Measurements from ENCODE around the gene TPRG1. TPM values are rescaled to one million over a fixed set of nuclear protein-coding genes. Genes with fewer than 3 reads are reported as not detected.

Gene TPRG1
- total and polyA plus RNA-seq, 2 of the 4 experiments (the other 2 are of a cell fraction) = 0.17 TPM; not detected in 1

GRCh38 chr3:189237526-189237925 is 65.8 kb downstream of the TPRG1 start:
- intact Hi-C loops (cut with micrococcal nuclease) (no loop called here), dilution Hi-C loops (cut with HindIII; ENCODE audit: low sequenced_read_pairs, unreplicated experiment) (no loop called here), in situ Hi-C loops (cut with MboI; ENCODE audit: low sequenced_read_pairs) (loop anchor here (25.0 kb wide), 1 partner anchor 1525 kb away; the partner anchor contains the start of gene RTP2)
- no peak overlapping the region for H2AK9ac ChIP-seq (replicated peaks; ENCODE audit: low read depth, low read length, poor library complexity)
- 64% methylated on average over 3 of the region's 4 CpGs; no CpG with 5 or more reads in 1 of the 2 experiments for WGBS, 2 experiments (ENCODE audit: extremely low coverage in 2 of 2, insufficient read length in 1 of 2)
- no peak for TF ChIP-seq BHLHE40 (IDR thresholded peaks at IDR 0.05; ENCODE audit: low read depth, low read length)
- TF ChIP-seq NFE2L2 (IDR thresholded peaks at IDR 0.05; ENCODE audit: low read depth, low read length) = no peak
- TF ChIP-seq MAZ (IDR thresholded peaks at IDR 0.05; ENCODE audit: borderline replicate concordance, low read depth, low read length) = no peak
- TF ChIP-seq ELK1 (IDR thresholded peaks at IDR 0.05; ENCODE audit: borderline replicate concordance, low read depth, low read length) = no peak
- TF ChIP-seq RFX5 (IDR thresholded peaks at IDR 0.05; ENCODE audit: low read depth, low read length) = no peak
- no peak for TF ChIP-seq RAD21 (IDR thresholded peaks at IDR 0.05; ENCODE audit: low read length)
- no peak for TF ChIP-seq CTCF (conservative IDR thresholded peaks at IDR 0.05; ENCODE audit: low read depth, low read length)
- TF ChIP-seq MXI1 (IDR thresholded peaks at IDR 0.05; ENCODE audit: borderline replicate concordance, low read depth, low read length) = no peak
- no peak for TF ChIP-seq MAFK (IDR thresholded peaks at IDR 0.05; ENCODE audit: low read depth, low read length)
- TF ChIP-seq RCOR1 (IDR thresholded peaks at IDR 0.05; ENCODE audit: insufficient replicate concordance, low read length) = no peak
- no peak for TF ChIP-seq CEBPB (IDR thresholded peaks at IDR 0.05; ENCODE audit: low read depth, low read length)
- TF ChIP-seq USF2 (IDR thresholded peaks at IDR 0.05; ENCODE audit: low read depth, low read length) = no peak
- no peak for TF ChIP-seq POLR2A (IDR thresholded peaks at IDR 0.05; ENCODE audit: low read depth, low read length)
- no peak for TF ChIP-seq SMC3 (IDR thresholded peaks at IDR 0.05; ENCODE audit: low read depth, low read length)
- TF ChIP-seq CHD1 (IDR thresholded peaks at IDR 0.05; ENCODE audit: low read depth, low read length) = no peak
- TF ChIP-seq FOS (IDR thresholded peaks at IDR 0.05; ENCODE audit: low read depth, low read length) = no peak
- no peaks in the 10 kb centered on the region for H4K20me1 ChIP-seq (ENCODE audit: insufficient read depth, low read length)
- ATAC-seq (ENCODE audit: low read depth) = no peak
- H3K4me3 ChIP-seq (ENCODE audit: insufficient read depth, low read depth, low read length) = no peak overlapping the region
- no peak overlapping the region for H2BK5ac ChIP-seq (ENCODE audit: low read depth, low read length, poor library complexity, severe bottlenecking)
- no peak overlapping the region for H3K9ac ChIP-seq (ENCODE audit: low read depth, low read length)
- H3K14ac ChIP-seq (replicated peaks; ENCODE audit: low read depth, low read length) = no peak overlapping the region
- H3K18ac ChIP-seq (ENCODE audit: low read depth, low read length) = no peak overlapping the region
- H3K79me1 ChIP-seq (ENCODE audit: low read depth in 1 of 2, low read length in 2 of 2) = no peaks in the 10 kb centered on the region
- no peak overlapping the region for H2BK20ac ChIP-seq (ENCODE audit: low read depth, low read length)
- no peak overlapping the region for H3K27ac ChIP-seq (ENCODE audit: insufficient read depth, low read length)
- no peak overlapping the region for H3K4ac ChIP-seq (ENCODE audit: low read depth, low read length)
- H2AK5ac ChIP-seq (ENCODE audit: low read depth, low read length) = no peak overlapping the region
- DNase-seq = no peak
- peaks cover 5% of the 10 kb centered on the region; the same call in 1 of the 2 replicates for H3K27me3 ChIP-seq (ENCODE audit: control insufficient read depth, insufficient read depth, low read length)
- no peak overlapping the region for H2BK15ac ChIP-seq (ENCODE audit: low read depth, low read length)
- H3K4me1 ChIP-seq (ENCODE audit: control insufficient read depth, insufficient read depth, low read length) = no peaks in the 10 kb centered on the region
- no peaks in the 10 kb centered on the region for H3K36me3 ChIP-seq (ENCODE audit: control insufficient read depth, insufficient read depth, low read length)
- H2AFZ ChIP-seq (replicated peaks; ENCODE audit: low read length, poor library complexity) = no peak overlapping the region
- H2BK120ac ChIP-seq (ENCODE audit: low read depth, low read length) = no peak overlapping the region
- ChIA-PET CTCF (interaction anchor here (0.5 kb wide), 1 partner anchor 388 kb away, joined by 3 read pairs; no protein-coding TSS in a partner anchor), POLR2A (ENCODE audit: unreplicated experiment) (no interaction called here)
- no peak overlapping the region for H4K8ac ChIP-seq (ENCODE audit: low read depth in 2 of 2, low read length in 2 of 2)
- no peaks in the 10 kb centered on the region for H3K9me3 ChIP-seq (ENCODE audit: control insufficient read depth, insufficient read depth, low read length)
- H3K56ac ChIP-seq (ENCODE audit: extremely low read depth, insufficient read depth, low read length) = no peak overlapping the region
- no TSS peak for BruUV-seq (replicated peaks)
- no peak overlapping the region for H4K5ac ChIP-seq (ENCODE audit: low read depth, low read length)
- H3K9me1 ChIP-seq (ENCODE audit: insufficient read depth, low read length) = no peaks in the 10 kb centered on the region
- H3K4me2 ChIP-seq (ENCODE audit: low read depth, low read length) = no peak overlapping the region
- no peak overlapping the region for H4K91ac ChIP-seq (ENCODE audit: insufficient read depth, low read depth, low read length)
- H3K23ac ChIP-seq (ENCODE audit: low read depth, low read length) = no peak overlapping the region
